Neuronal stem cell (in vitro differentiated cells): ENCODE data around the gene IL20RB.

ENCODE experiments used
- DNase-seq: peaks from one replicate; pipeline ENCODE4 v3.0.0-alpha.2; 2013; ENCODE audit warnings: low spot score
- H2AFZ ChIP-seq: one replicate; pipeline ENCODE4 v1.6.1; 2013; ENCODE audit warnings: mild to moderate bottlenecking, low read length, inconsistent platforms
- H2AK5ac ChIP-seq: 2 replicates; pipeline ENCODE4 v1.6.1; 2013; ENCODE audit warnings: low read depth, mild to moderate bottlenecking, inconsistent platforms, low read length, moderate library complexity, mixed read lengths
- H2BK120ac ChIP-seq: 2 replicates; pipeline ENCODE4 v1.6.1; 2013; ENCODE audit warnings: low read depth, mild to moderate bottlenecking, inconsistent platforms, low read length, moderate library complexity, mixed read lengths
- H2BK12ac ChIP-seq: one replicate; pipeline ENCODE4 v1.6.1; 2013; ENCODE audit warnings: low read length, inconsistent platforms
- H2BK15ac ChIP-seq: 2 replicates; pipeline ENCODE4 v1.6.1; 2013; ENCODE audit warnings: mild to moderate bottlenecking, low read length, inconsistent platforms, mixed read lengths
- H2BK5ac ChIP-seq: one replicate; pipeline ENCODE4 v1.6.1; 2013; ENCODE audit warnings: inconsistent platforms, mild to moderate bottlenecking, low read length, moderate library complexity
- H3K14ac ChIP-seq: one replicate; pipeline ENCODE4 v1.6.1; 2013; ENCODE audit warnings: low read length, inconsistent platforms
- H3K18ac ChIP-seq: 2 replicates; pipeline ENCODE4 v1.6.1; 2013; ENCODE audit warnings: low read length, inconsistent platforms
- H3K23ac ChIP-seq: 2 replicates; pipeline ENCODE4 v1.6.1; 2013; ENCODE audit warnings: low read depth, mild to moderate bottlenecking, mixed read lengths, low read length, inconsistent platforms; ENCODE audit not compliant: poor library complexity
- H3K27ac ChIP-seq: replicated peaks from 3 replicates; pipeline ENCODE4 v1.5.1; 2013; ENCODE audit warnings: low read length, inconsistent platforms
- H3K27me3 ChIP-seq, 3 experiments: 2 replicates each; pipeline ENCODE4 v1.6.1; 2013; ENCODE audit warnings: low read length in 3 of 3, mild to moderate bottlenecking in 2 of 3, inconsistent platforms in 1 of 3, low read depth in 1 of 3, mixed read lengths in 1 of 3, moderate library complexity in 1 of 3; ENCODE audit not compliant: control insufficient read depth in 3 of 3, insufficient read depth in 3 of 3
- H3K36me3 ChIP-seq, 2 donors: replicated peaks in 1 of 2; 2 replicates each; pipeline ENCODE4 v1.6.1; 2013; ENCODE audit warnings: low read length in 2 of 2; ENCODE audit not compliant: control insufficient read depth in 2 of 2, insufficient read depth in 2 of 2
- H3K4ac ChIP-seq: 2 replicates; pipeline ENCODE4 v1.6.1; 2013; ENCODE audit warnings: inconsistent platforms, mild to moderate bottlenecking, low read length, moderate library complexity
- H3K4me1 ChIP-seq, 2 donors: 1 replicate in 1 of 2; 2 replicates in 1 of 2; pipeline ENCODE4 v1.6.1; 2013; ENCODE audit warnings: low read length in 2 of 2, low read depth in 1 of 2; ENCODE audit not compliant: control insufficient read depth in 2 of 2, insufficient read depth in 1 of 2
- H3K4me2 ChIP-seq: one replicate; pipeline ENCODE4 v1.6.1; 2013; ENCODE audit warnings: mild to moderate bottlenecking, low read length, inconsistent platforms; ENCODE audit not compliant: insufficient read depth, poor library complexity, severe bottlenecking
- H3K4me3 ChIP-seq, 2 donors: 2 replicates each; pipeline ENCODE4 v1.5.1; 2013; ENCODE audit warnings: low read length in 2 of 2, mild to moderate bottlenecking in 2 of 2, inconsistent platforms in 1 of 2, moderate library complexity in 1 of 2
- H3K79me1 ChIP-seq: one replicate; pipeline ENCODE4 v1.6.1; 2013; ENCODE audit warnings: low read depth, mild to moderate bottlenecking, inconsistent platforms, low read length, moderate library complexity
- H3K9ac ChIP-seq: one replicate; pipeline ENCODE4 v1.6.1; 2013; ENCODE audit warnings: mild to moderate bottlenecking, low read depth, low read length, inconsistent platforms; ENCODE audit not compliant: poor library complexity
- H3K9me3 ChIP-seq, 2 donors: replicated peaks in 1 of 2; 2 replicates each; pipeline versions ENCODE3 to v1.6.1; 2013; ENCODE audit warnings: low read length in 2 of 2, mild to moderate bottlenecking in 2 of 2, inconsistent platforms in 1 of 2, low read depth in 1 of 2, mixed read lengths in 1 of 2, moderate library complexity in 1 of 2; ENCODE audit not compliant: control insufficient read depth in 2 of 2, insufficient read depth in 1 of 2
- H4K8ac ChIP-seq: one replicate; pipeline ENCODE4 v1.6.1; 2013; ENCODE audit warnings: low read depth, mild to moderate bottlenecking, inconsistent platforms, low read length, moderate library complexity
- H4K91ac ChIP-seq: one replicate; pipeline ENCODE4 v1.6.1; 2013; ENCODE audit warnings: low read length, low read depth, mild to moderate bottlenecking, inconsistent platforms; ENCODE audit not compliant: poor library complexity
- WGBS, 2 donors: extraction: QIAGEN DNeasy Blood & Tissue Kit; methylation state at CpG; one replicate each; pipeline ENCODE4 v1.1.7; 2013; ENCODE audit warnings: missing lambda C conversion rate in 2 of 2, mixed read lengths in 1 of 2; ENCODE audit not compliant: insufficient read length in 2 of 2, insufficient replicate concordance in 1 of 2; ENCODE audit errors: extremely low coverage in 2 of 2; 5-methylcytosine and 5-hydroxymethylcytosine counted together

Gene IL20RB

DNA sequence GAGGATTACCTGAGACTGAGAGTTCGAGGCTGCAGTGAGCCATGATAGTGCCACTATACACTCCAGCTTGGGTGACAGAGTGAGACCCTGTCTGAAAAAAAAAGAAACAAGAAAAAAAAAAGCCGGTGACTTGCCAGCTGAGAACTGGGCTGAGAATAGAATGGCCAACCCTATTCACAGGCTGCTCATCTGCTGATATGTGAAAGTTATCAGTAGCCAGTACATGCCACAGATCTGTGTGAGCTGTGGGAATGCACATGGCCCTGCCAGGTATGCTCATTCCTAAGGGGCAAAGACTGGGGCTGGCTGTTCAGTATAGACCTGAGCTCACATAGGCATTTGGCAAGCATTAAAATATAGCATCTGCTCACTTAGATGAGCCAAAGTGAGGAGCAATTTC, 30.9 kb downstream of the IL20RB start:
- no peak overlapping the region for H2BK5ac ChIP-seq
- WGBS, 2 donors: no CpG with 5 or more reads among the region's 2 CpGs

DNA sequence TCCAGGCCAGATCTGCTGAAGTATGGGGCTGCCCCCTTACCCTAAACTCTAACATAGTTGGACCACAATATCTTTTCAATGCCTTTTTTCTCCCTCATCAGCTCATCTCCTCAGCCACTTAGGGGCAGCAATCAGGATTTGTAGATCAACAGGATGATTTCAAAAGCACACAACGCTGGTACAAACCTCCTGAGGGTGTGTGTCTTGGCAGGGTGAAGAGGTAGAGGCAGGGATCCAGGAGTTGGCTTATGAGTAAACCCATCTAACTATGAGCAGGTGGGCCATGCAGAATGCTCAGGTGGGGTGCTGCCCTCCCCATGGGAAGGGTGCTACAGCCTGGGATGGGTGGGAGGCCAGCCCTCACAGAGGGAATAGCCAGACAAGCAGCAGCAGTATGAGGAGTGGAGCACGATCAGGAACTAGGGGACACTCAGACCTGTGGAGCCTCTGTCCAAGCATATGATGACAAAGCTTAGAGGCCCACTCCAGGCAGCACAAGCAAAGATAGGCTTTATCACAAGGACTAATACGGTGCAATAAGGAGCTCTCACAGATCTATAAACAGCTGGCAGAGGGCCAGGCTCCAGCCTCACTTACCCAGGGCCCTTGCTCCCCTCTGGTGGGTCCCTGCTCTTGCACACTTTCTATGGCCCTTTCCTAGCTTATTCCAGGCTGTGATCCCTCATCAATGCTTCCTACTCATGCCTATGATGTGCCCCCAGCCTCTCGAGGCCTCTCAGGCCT, 32.2 kb downstream of the IL20RB start:
- Histone ChIP-seq H3K36me3 (no peaks in the 10 kb centered on the region), H3K4me1 (no peaks in the 10 kb centered on the region), H2BK120ac (no peak overlapping the region), H2BK5ac (no peak overlapping the region), H4K8ac (no peak overlapping the region), H3K14ac (no peak overlapping the region), H4K91ac (no peak overlapping the region), H3K18ac (no peak overlapping the region), H3K4ac (no peak overlapping the region), H3K23ac (no peak overlapping the region), H3K4me3 (no peak overlapping the region), H2AFZ (no peak overlapping the region), H2BK12ac (no peak overlapping the region), H2AK5ac (no peak overlapping the region), H3K79me1 (no peaks in the 10 kb centered on the region), H3K9ac (no peak overlapping the region), H3K9me3 (peaks cover 4 to 6% of the 10 kb centered on the region in 2 donors), H3K27ac (no peak overlapping the region), H2BK15ac (no peak overlapping the region), H3K4me2 (no peak overlapping the region), H3K27me3 (no peaks in the 10 kb centered on the region)
- no peak for DNase-seq
- WGBS, 2 donors: no CpG with 5 or more reads among the region's 4 CpGs

More for the DNA sequence above, 30.9 kb downstream of the IL20RB start:
- peaks cover 4 to 6% of the 10 kb centered on the region in 2 donors for H3K9me3 ChIP-seq
- no peaks in the 10 kb centered on the region for H3K36me3 ChIP-seq
- H3K4me2 ChIP-seq: no peak overlapping the region
- no peak overlapping the region for H4K91ac ChIP-seq
- H2BK120ac ChIP-seq: no peak overlapping the region
- no peak for DNase-seq
- H3K14ac ChIP-seq: no peak overlapping the region
- H3K23ac ChIP-seq: no peak overlapping the region
- H3K27me3 ChIP-seq: no peaks in the 10 kb centered on the region
- no peak overlapping the region for H3K9ac ChIP-seq
- H2AK5ac ChIP-seq: no peak overlapping the region
- H3K79me1 ChIP-seq: no peaks in the 10 kb centered on the region
- no peak overlapping the region for H3K4me3 ChIP-seq
- H3K4me1 ChIP-seq: no peaks in the 10 kb centered on the region
- H3K27ac ChIP-seq: no peak overlapping the region
- H2BK15ac ChIP-seq: no peak overlapping the region
- H3K4ac ChIP-seq: no peak overlapping the region
- H3K18ac ChIP-seq: no peak overlapping the region
- H2BK12ac ChIP-seq: no peak overlapping the region
- no peak overlapping the region for H2AFZ ChIP-seq
- no peak overlapping the region for H4K8ac ChIP-seq

DNA sequence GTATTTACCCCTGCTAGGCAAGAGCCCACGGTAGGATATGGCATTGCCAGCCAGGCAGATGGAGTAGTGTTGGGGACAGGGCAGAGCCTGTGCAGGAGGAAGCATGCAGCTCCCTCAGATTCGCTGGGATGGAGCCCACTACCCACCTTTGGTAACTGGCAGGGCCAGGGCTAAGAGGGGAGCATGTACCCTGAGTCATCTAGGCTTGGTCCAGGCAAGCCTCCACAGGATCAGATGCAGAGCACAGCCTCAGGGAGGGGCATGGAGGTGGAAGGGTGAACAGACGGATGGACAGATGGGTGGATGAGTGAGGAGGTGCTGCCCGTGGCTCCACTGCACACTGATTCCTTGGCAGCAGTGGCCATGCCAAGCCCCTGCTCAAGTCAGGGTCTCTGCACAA, 33.0 kb downstream of the IL20RB start:
- no peak overlapping the region for H4K8ac ChIP-seq
- H3K4me3 ChIP-seq: no peak overlapping the region
- no peak overlapping the region for H3K4me2 ChIP-seq
- DNase-seq: no peak
- H3K4me1 ChIP-seq: no peaks in the 10 kb centered on the region
- H3K23ac ChIP-seq: no peak overlapping the region
- no peak overlapping the region for H3K9ac ChIP-seq
- peak overlapping the region; percentile 25 for H3K18ac ChIP-seq
- H2BK120ac ChIP-seq: no peak overlapping the region
- no peak overlapping the region for H3K14ac ChIP-seq
- H3K9me3 ChIP-seq: peaks cover 4 to 6% of the 10 kb centered on the region in 2 donors
- H4K91ac ChIP-seq: no peak overlapping the region
- no peak overlapping the region for H3K27ac ChIP-seq
- H3K79me1 ChIP-seq: no peaks in the 10 kb centered on the region
- H3K27me3 ChIP-seq: no peaks in the 10 kb centered on the region
- H2BK15ac ChIP-seq: no peak overlapping the region
- H2AK5ac ChIP-seq: no peak overlapping the region
- no peak overlapping the region for H3K4ac ChIP-seq
- H2BK12ac ChIP-seq: no peak overlapping the region
- WGBS, 2 donors: no CpG with 5 or more reads among the region's 4 CpGs
- H3K36me3 ChIP-seq: no peaks in the 10 kb centered on the region
- H2BK5ac ChIP-seq: no peak overlapping the region
- H2AFZ ChIP-seq: no peak overlapping the region

DNA sequence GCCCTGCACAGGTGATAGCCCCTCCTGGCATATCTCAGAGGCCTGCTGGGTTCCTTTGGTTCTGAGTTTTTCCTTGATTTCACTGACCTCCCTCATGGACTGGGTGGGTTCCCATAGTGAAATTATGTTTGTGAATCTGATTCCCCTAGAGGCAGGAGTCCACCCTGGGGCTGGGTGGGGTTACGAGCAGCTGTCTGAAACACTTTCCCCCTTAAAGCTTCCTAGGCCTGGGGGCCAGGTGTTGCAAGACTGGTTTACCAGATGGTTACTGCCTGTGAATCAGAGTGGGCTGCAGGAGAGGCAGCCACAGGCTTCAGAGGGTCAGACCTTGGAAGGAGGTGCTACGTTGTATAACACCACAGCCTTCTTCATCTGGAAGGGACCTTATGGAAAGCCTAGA, 34.3 kb downstream of the IL20RB start:
- H3K4me1 ChIP-seq: no peaks in the 10 kb centered on the region
- no peak overlapping the region for H3K14ac ChIP-seq
- H2BK5ac ChIP-seq: no peak overlapping the region
- no peaks in the 10 kb centered on the region for H3K36me3 ChIP-seq
- H3K23ac ChIP-seq: no peak overlapping the region
- H2BK12ac ChIP-seq: no peak overlapping the region
- H3K4me2 ChIP-seq: no peak overlapping the region
- H3K27me3 ChIP-seq: no peaks in the 10 kb centered on the region
- H3K27ac ChIP-seq: no peak overlapping the region
- H4K91ac ChIP-seq: no peak overlapping the region
- no peak overlapping the region for H2AK5ac ChIP-seq
- H3K79me1 ChIP-seq: no peaks in the 10 kb centered on the region
- peaks cover 3 to 6% of the 10 kb centered on the region in 2 donors for H3K9me3 ChIP-seq
- H3K18ac ChIP-seq: no peak overlapping the region
- no peak overlapping the region for H3K9ac ChIP-seq
- H4K8ac ChIP-seq: no peak overlapping the region
- no peak overlapping the region for H3K4me3 ChIP-seq
- DNase-seq: no peak
- H2BK120ac ChIP-seq: no peak overlapping the region
- WGBS, 2 donors: no CpG with 5 or more reads among the region's 2 CpGs
- no peak overlapping the region for H2BK15ac ChIP-seq
- no peak overlapping the region for H3K4ac ChIP-seq
- no peak overlapping the region for H2AFZ ChIP-seq
